ENCODE data around the gene FAM13A. TPM values are rescaled to one million over a fixed set of nuclear protein-coding genes. Genes with fewer than 3 reads are reported as not detected.

Gene FAM13A
- total and polyA plus RNA-seq, 2 of the 13 experiments (the other 11 are each of a cell fraction or from before 2014, with no cell fraction given): 1.2 to 36.2 TPM

DNA sequence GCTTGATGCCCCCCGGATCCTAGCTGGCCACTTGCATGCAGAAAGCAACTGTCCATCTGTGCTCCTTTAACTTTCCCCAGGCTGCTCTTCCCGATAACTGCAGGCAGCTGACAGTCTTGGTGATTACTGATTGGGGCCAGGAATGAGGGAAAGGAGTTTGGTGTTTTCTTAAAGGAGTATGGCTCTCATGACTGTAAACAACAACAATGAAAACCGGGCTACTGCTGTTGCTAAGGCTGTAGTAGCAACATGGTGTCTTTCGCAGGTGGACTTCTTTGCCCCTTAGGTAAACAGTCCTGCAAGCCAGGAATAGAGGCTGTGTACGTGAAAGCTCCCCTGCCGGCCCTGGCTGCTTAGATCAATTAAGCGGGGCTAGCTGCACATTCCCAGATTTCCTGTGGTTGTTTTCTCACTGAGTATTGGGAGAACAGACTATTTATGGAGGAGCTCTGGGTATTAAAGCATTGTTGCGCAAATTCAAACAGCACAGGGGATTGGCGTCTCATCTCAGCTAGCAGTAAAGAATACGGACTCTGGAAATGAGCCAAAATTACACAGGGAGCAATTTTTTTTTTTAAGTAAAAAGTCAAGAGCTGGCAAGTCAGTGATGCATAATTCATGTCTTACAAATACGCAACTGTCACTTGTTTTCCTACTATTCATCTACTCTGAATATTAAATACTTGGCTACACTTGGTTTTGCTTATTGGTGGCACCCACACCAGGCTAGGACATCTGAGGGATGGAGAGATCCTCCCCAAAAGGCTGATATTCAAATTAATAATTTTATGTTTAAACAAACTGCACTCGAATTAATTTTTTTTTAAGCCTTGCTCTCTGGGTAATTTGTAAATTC lies 297.7 kb downstream of the FAM13A start (continued):
- TF ChIP-seq, protein P1, sequence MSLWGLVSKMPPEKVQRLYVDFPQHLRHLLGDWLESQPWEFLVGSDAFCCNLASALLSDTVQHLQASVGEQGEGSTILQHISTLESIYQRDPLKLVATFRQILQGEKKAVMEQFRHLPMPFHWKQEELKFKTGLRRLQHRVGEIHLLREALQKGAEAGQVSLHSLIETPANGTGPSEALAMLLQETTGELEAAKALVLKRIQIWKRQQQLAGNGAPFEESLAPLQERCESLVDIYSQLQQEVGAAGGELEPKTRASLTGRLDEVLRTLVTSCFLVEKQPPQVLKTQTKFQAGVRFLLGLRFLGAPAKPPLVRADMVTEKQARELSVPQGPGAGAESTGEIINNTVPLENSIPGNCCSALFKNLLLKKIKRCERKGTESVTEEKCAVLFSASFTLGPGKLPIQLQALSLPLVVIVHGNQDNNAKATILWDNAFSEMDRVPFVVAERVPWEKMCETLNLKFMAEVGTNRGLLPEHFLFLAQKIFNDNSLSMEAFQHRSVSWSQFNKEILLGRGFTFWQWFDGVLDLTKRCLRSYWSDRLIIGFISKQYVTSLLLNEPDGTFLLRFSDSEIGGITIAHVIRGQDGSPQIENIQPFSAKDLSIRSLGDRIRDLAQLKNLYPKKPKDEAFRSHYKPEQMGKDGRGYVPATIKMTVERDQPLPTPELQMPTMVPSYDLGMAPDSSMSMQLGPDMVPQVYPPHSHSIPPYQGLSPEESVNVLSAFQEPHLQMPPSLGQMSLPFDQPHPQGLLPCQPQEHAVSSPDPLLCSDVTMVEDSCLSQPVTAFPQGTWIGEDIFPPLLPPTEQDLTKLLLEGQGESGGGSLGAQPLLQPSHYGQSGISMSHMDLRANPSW (CRISPR knock-in tag; IDR thresholded peaks at IDR 0.05; ENCODE audit: borderline replicate concordance): no peak
- no peak for TF ChIP-seq TBL1XR1 (IDR thresholded peaks at IDR 0.05; ENCODE audit: borderline replicate concordance, low read length, partially characterized antibody)
- TF ChIP-seq PAF1 (CRISPR knock-in tag; IDR thresholded peaks at IDR 0.05): no peak
- TF ChIP-seq, protein P2, sequence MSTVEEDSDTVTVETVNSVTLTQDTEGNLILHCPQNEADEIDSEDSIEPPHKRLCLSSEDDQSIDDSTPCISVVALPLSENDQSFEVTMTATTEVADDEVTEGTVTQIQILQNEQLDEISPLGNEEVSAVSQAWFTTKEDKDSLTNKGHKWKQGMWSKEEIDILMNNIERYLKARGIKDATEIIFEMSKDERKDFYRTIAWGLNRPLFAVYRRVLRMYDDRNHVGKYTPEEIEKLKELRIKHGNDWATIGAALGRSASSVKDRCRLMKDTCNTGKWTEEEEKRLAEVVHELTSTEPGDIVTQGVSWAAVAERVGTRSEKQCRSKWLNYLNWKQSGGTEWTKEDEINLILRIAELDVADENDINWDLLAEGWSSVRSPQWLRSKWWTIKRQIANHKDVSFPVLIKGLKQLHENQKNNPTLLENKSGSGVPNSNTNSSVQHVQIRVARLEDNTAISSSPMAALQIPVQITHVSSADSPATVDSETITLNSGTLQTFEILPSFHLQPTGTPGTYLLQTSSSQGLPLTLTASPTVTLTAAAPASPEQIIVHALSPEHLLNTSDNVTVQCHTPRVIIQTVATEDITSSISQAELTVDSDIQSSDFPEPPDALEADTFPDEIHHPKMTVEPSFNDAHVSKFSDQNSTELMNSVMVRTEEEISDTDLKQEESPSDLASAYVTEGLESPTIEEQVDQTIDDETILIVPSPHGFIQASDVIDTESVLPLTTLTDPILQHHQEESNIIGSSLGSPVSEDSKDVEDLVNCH (CRISPR knock-in tag; IDR thresholded peaks at IDR 0.05): no peak
- TF ChIP-seq ZNF773 (CRISPR knock-in tag; IDR thresholded peaks at IDR 0.05; ENCODE audit: borderline replicate concordance): no peak
- no peak for TF ChIP-seq ZNF484 (CRISPR knock-in tag; IDR thresholded peaks at IDR 0.05; ENCODE audit: borderline replicate concordance, low read depth)
- TF ChIP-seq MAFG (CRISPR knock-in tag; IDR thresholded peaks at IDR 0.05): no peak
- TF ChIP-seq ZNF230 (CRISPR knock-in tag; IDR thresholded peaks at IDR 0.05): no peak
- no peak for TF ChIP-seq SNAPC2 (CRISPR knock-in tag; IDR thresholded peaks at IDR 0.05)
- no peak for TF ChIP-seq ZSCAN31 (CRISPR knock-in tag; IDR thresholded peaks at IDR 0.05; ENCODE audit: low read depth)
- no peak for TF ChIP-seq ZNF350 (CRISPR knock-in tag; IDR thresholded peaks at IDR 0.05; ENCODE audit: borderline replicate concordance, low read depth)
- TF ChIP-seq, protein P3, sequence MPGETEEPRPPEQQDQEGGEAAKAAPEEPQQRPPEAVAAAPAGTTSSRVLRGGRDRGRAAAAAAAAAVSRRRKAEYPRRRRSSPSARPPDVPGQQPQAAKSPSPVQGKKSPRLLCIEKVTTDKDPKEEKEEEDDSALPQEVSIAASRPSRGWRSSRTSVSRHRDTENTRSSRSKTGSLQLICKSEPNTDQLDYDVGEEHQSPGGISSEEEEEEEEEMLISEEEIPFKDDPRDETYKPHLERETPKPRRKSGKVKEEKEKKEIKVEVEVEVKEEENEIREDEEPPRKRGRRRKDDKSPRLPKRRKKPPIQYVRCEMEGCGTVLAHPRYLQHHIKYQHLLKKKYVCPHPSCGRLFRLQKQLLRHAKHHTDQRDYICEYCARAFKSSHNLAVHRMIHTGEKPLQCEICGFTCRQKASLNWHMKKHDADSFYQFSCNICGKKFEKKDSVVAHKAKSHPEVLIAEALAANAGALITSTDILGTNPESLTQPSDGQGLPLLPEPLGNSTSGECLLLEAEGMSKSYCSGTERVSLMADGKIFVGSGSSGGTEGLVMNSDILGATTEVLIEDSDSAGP (CRISPR knock-in tag; IDR thresholded peaks at IDR 0.05; ENCODE audit: borderline replicate concordance): no peak
- no peak for TF ChIP-seq ZNF749 (CRISPR knock-in tag; IDR thresholded peaks at IDR 0.05; ENCODE audit: borderline replicate concordance)
- 0 out of 2 replicates have a peak, but pooled peaks have one; percentile 30 for TF ChIP-seq SIN3A (IDR thresholded peaks at IDR 0.05; ENCODE audit: borderline replicate concordance, low read depth, low read length)
- TF ChIP-seq, protein P4, sequence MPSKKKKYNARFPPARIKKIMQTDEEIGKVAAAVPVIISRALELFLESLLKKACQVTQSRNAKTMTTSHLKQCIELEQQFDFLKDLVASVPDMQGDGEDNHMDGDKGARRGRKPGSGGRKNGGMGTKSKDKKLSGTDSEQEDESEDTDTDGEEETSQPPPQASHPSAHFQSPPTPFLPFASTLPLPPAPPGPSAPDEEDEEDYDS (CRISPR knock-in tag; IDR thresholded peaks at IDR 0.05): 0 out of 2 replicates have a peak, but pooled peaks have one; percentile 25
- TF ChIP-seq FOSL1 (CRISPR knock-in tag; IDR thresholded peaks at IDR 0.05; ENCODE audit: borderline replicate concordance): no peak
- TF ChIP-seq ZNF20 (CRISPR knock-in tag; IDR thresholded peaks at IDR 0.05): no peak
- peak; percentile 44; the same call in 1 of the 2 replicates for TF ChIP-seq SOX5 (CRISPR knock-in tag; IDR thresholded peaks at IDR 0.05; ENCODE audit: borderline replicate concordance)
- TF ChIP-seq MYNN (CRISPR knock-in tag; IDR thresholded peaks at IDR 0.05; ENCODE audit: low read depth): no peak
- no peak for TF ChIP-seq HCFC1 (IDR thresholded peaks at IDR 0.05; ENCODE audit: low read depth, low read length)
